22Rv1 (cell line): ENCODE measurements around the gene SLC1A2.

Experiments
- H3K27ac ChIP-seq: fragments of 450-650 bp; 2 replicates; pipeline ENCODE4 v1.5.1; 2017
- ZFX ChIP-seq: fragments of 450-650 bp; IDR thresholded peaks from 2 replicates; pipeline ENCODE4 v1.6.1; 2017; ENCODE audit warnings: antibody characterized with exemption, borderline replicate concordance
- TF ChIP-seq, protein P1 (sequence below): fragments of 450-650 bp; IDR thresholded peaks from 2 replicates; pipeline ENCODE4 v1.5.1; 2017; ENCODE audit warnings: mild to moderate bottlenecking

The SLC1A2 gene

DNA sequence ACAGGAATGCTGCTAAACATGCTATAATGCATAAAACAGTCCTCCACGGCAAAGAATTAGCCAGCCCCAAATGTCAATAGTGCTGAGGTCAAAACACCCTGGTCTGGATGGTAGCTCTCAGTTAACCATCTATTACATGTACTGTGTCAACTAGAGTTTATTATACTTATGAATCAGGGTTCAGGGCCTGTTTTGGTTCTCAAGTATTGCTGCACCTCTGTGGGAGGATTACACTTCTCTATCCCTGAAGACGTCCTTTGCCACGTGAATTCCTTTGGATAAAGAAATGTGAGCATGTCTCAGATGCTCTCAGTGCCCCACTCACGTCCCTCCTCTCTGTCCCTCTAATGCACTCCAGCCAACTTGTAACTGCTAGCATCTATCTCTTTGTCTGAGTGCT lies 53.4 kb downstream of the SLC1A2 start:
- TF ChIP-seq, protein P1, sequence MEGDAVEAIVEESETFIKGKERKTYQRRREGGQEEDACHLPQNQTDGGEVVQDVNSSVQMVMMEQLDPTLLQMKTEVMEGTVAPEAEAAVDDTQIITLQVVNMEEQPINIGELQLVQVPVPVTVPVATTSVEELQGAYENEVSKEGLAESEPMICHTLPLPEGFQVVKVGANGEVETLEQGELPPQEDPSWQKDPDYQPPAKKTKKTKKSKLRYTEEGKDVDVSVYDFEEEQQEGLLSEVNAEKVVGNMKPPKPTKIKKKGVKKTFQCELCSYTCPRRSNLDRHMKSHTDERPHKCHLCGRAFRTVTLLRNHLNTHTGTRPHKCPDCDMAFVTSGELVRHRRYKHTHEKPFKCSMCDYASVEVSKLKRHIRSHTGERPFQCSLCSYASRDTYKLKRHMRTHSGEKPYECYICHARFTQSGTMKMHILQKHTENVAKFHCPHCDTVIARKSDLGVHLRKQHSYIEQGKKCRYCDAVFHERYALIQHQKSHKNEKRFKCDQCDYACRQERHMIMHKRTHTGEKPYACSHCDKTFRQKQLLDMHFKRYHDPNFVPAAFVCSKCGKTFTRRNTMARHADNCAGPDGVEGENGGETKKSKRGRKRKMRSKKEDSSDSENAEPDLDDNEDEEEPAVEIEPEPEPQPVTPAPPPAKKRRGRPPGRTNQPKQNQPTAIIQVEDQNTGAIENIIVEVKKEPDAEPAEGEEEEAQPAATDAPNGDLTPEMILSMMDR, result no peak
- no peak for TF ChIP-seq ZFX
- no peak overlapping the region for H3K27ac ChIP-seq

- no peak overlapping the region for H3K27ac ChIP-seq
Observed at GRCh38 chr11:35365395-35365794, 54.0 kb downstream of the SLC1A2 start.

GRCh38 chr11:35363854-35364780 lies 55.2 kb downstream of the SLC1A2 start:
- TF ChIP-seq, protein P1, result no peak
- TF ChIP-seq ZFX, result no peak
- H3K27ac ChIP-seq, result no peak overlapping the region

More at GRCh38 chr11:35365395-35365794, 54.0 kb downstream of the SLC1A2 start:
- TF ChIP-seq, protein P1, result no peak
- no peak for TF ChIP-seq ZFX

DNA sequence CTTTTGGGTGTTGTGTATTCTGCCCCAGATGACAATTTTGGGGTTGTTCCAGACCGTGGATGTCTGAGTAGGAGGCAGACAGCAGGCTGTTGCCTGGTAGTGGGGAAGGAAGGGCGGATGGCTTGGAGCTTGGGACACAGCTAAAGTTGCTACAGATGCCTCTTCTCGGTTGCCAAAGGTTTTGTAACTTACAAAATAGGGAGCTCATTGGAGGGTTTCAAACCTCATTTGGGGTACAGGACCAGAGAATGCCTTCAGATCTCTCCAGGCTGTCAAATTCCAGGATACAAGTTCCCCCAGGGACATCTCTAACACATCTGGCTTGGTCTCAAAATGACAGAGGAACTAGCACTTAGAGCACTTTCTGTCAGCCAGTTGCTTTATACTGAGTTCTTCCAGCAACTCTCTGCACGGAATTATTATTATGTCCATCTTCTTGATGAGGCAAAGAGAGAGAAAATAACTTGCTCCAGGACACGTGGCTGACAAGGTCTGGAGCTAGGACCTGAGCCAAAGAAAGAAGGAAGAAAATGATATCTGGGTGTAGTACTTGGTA lies 56.0 kb downstream of the SLC1A2 start:
- no peak for TF ChIP-seq ZFX
- TF ChIP-seq, protein P1, result no peak
- H3K27ac ChIP-seq, result no peak overlapping the region

DNA sequence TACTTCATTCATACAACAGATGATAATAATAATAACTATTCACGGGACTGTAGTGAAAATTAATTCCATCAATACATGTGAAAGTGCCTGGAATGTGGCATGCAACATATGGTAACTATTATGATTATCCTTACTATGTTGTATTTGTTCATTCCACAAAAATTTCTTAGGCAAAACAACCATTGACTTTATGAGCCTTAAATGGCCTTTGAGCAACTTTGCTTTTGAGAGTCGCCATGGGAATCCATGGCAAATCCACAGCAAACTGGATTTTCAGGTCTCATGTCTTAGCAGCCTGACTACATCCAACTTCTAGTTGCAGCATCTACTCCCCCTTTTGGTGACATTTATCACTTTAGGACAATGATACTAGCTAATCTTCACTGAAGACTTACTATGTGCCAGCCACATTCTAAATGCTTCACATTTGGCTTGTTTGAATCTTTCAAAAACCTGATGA lies 56.8 kb downstream of the SLC1A2 start:
- no peak overlapping the region for H3K27ac ChIP-seq
- TF ChIP-seq, protein P1, result no peak
- TF ChIP-seq ZFX, result no peak

DNA sequence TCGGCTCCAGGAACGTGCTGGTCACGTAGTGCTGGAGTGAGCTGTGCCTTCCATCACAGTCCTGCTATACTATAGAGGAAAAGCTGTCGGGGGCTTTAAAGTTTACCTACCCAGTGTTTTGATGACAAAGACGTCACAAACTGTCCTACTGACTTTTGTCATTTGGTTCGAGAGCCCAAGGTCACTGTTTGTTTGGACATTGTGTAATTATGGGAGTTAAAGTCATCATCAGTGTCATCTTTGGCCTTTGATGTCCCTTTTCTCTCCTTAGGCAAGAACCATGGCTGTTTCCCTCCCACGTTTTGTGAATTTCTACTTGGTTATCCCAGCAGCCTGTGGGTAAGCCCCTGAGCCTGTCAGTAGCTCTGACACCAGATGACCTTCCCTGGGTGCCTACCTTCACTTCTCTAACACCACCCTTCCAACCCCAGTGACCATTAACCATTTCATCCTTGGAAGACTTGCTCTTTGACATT lies 59.3 kb downstream of the SLC1A2 start:
- H3K27ac ChIP-seq, result no peak overlapping the region
- TF ChIP-seq, protein P1, result no peak
- TF ChIP-seq ZFX, result no peak
